Left kidney (tissue), 8 donors: ENCODE measurements around the gene WNT7A. TPM values are rescaled to one million over a fixed set of nuclear protein-coding genes. Genes with fewer than 3 reads are reported as not detected.
"Not testable (repeated sequence)": the region's sequence is repeated elsewhere in the genome, so short reads cannot be mapped to it uniquely, and the experiment has no call there.

Experiments
- DNase-seq: peaks from one replicate; pipeline ENCODE4 v3.0.0-alpha.2; 2013
- long read RNA-seq, 8 donors: transcript quantifications; one replicate each; lab custom pipeline, GENCODE V29; 2026
- polyA plus RNA-seq: library from polyadenylated mRNA; unstranded; fragments of 120-200 nt; gene quantifications from one replicate; pipeline ENCODE4 v1.2.1, GENCODE V29; 2013; ENCODE audit not compliant: insufficient read length

The WNT7A gene
- polyA plus RNA-seq = 0.03 TPM
- long read RNA-seq, donor 1 = 0 reads
- long read RNA-seq, donor 2 = 0 reads
- long read RNA-seq, donor 3 = 0 reads
- long read RNA-seq, donor 4 = 0 reads
- long read RNA-seq, donor 5 = 0 reads
- long read RNA-seq, donor 6 = 0 reads
- long read RNA-seq, donor 7 = 0 reads
- long read RNA-seq, donor 8 = 0 reads

DNA sequence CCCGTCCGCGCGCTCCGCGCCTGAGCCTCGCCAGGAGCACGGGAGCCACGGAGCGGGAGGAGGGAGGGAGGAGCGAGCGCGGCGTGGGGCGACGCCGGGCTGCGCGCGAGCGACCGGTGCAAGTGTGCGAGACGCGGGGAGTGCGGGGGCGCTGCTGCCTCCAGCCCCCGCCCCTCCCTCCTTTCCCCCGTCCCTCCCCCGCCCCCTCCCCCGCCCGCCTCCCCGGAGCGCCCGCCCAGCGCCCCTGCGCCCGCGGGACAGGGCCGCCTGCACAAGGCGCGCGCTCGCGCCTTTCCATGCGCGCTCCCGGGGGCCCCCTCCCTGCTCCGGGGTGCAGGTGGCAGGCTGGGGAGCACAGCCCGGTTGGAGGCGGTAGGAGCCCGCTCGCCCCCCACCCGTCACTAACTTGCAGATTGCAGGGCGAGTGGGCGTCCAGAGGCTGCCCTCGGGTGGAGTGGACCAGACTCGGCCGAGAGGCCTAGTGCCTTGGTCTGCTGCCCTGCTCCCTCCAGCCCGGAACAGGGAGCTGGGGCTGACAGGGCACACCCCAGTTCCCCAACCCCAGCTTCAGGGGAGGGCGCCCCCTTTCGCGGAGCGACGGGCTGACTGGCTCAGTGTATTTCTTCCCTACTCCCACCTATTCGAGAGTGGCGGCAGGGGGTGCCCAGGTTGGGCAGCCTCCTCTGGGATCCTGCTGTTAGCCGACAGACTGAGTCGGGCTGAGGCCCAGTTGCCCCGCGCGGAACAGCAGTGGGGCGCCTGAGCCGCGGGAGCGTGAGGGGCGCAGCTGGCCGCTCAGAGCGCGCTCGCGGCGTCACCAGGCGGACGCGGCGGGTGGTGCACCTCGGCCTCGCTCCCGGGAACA, at the start of gene WNT7A:
Gene WNT7A, minus strand, starts transcription at position 126 of the 865 bp plus-strand sequence. CDS start 255 bp downstream, outside the sequence.
- no peak for DNase-seq

DNA sequence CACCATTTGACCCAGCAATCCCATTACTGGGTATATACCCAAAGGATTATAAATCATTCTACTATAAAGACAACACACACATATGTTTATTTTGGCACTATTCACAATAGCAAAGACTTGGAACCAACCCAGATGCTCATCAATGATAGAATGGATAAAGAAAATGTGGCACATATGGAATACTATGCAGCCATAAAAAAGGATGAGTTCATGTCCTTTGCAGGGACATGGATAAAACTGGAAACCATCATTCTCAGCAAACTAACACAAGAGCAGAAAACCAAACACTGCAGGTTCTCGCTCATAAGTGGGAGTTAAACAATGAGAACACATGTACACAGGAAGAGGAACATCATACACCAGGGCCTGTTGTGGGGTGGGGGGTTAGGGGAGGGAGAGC, 48.9 kb upstream of the WNT7A start:
- DNase-seq = not testable (repeated sequence)

DNA sequence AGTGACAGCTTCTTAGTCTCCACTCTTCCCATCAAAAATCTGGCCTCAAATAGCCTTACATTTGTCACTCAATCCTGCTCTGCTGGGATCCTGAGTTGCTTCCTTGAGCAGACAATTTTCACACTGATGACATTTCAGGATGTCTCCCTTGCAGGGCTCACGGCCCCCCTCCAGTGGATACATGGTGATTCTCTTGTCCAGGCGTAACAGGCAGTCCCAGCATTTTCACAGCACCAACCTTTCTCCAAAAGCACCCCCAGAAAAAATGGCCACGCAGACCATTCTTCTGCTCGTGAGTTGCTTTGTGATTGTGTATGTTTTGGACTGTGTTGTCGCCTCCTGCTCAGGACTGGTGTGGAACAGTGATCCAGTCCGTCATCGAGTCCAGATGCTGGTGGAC, 47.4 kb upstream of the WNT7A start:
- DNase-seq = no peak

DNA sequence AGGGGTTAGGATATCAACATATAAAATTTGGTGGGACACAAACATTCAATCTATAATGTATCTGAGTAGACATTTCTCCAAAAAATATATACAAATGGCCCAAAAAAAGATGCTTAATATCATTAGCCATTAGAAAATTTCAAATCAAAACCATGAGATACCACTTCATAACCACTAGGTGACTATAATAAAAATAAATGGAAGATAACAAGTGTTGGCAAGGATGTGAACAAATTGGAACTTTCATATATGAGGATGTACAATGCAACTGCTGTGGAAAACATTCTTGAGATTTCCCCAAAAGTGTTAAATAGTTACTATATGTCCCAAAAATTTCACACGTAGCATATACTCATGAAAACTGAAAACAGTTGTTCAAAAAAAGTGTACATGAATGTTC, 36.5 kb upstream of the WNT7A start:
- no peak for DNase-seq

DNA sequence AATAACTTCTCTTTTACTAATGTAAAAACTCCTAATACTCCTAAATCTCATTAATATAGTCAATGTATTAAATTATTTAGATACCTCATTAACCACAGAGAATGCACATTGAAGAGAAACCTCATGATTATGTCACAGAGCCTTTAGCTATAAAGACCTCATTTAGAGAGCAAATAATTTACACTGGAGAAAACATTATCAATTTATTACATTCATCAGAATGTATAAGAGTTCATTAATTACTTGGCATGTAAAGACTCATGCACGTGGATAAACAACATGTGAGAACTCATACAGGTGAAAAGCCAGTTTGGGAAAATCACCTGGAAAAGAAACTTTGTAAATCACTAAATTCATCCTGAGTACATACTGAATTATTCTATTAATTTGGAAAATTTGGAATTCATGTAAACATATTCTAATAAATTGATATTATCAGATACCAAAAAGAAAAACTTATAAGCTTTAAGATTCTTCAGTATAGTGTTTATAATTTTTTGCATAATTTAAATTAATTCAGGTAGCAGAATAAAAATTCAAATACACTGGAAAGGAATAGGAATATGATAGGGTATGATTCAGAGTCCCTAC, 22.9 kb upstream of the WNT7A start:
- no peak for DNase-seq

DNA sequence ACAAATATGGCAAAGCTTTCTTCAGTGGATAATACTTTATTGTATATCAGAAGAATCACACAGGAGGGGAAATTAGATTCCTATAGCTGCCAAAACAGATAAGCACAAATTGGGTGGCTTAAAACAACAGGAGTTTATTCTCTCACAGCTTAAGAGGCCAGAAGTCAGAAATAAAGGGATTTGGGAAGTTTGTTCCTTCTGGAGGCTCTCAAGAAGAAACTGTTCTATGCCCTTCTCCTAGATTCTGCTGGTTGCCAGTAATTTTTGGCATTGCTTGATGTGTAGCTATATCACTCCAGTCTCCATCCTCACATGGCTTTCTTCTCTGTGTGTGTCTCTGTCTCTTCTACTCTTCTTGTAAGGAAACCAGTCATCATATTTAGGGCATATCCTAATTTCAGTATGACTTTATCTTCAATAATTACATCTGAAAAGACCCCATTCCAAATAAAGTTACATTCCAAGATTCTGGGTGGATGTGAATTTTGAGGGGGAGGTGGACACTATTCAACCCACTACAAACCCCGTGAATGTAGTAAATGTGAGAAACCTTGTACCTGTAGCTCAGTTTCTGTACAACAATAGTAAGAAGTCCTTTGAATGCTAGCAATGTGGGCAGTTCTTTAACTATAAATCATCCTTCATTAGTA, 22.2 kb upstream of the WNT7A start:
- DNase-seq = no peak

DNA sequence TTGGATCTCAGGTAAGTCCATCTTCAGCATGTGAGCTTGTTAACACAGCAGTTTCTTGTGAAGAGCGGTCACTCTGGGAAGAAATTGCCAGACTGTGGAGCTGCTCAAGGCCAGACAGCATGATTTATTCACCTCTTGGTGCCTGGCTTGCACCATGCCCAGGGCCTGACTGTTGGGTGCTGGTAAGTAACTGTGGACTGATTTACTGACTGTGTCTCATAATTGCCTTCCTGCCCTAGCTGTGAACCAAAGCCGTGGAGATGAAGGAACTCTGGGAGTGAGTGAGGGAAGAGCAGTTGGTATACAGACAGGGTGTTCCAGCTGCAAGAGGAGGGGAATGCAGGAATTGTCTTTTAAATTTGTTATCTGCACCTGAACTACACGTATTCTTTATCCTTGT, 18.5 kb upstream of the WNT7A start:
- no peak for DNase-seq

DNA sequence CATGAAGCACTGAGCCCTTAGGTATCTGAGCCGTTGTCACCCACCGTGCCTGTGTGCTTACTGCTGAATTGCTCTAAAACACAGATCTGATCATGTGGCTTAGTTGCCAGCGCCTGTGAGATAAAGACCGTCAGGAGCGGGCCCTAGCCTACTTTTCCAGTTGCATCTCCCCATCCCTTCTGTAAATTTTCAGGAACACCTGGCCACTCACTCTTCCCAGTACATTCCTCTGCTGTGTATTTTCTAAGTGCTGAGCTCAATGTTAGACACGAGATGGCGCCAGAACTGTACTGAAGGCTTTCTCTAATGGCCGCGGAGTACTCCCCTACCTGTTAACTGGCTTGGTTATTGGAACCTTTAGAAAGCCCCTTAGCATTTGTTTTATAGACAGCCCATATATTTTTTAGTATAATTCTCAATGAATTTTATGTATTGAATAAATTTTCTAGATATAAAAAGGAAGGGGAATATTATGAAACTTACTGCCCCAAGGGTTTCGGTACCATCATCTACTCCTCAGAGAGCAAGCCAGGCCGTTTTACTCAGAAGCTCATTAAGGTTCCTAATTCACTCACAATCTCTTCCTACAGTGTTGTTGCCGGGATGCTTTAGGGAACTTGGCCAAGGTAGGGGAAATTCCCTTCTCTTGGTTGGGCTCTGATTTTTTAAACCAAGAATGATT, 16.7 kb upstream of the WNT7A start:
- peak; percentile 81 for DNase-seq

DNA sequence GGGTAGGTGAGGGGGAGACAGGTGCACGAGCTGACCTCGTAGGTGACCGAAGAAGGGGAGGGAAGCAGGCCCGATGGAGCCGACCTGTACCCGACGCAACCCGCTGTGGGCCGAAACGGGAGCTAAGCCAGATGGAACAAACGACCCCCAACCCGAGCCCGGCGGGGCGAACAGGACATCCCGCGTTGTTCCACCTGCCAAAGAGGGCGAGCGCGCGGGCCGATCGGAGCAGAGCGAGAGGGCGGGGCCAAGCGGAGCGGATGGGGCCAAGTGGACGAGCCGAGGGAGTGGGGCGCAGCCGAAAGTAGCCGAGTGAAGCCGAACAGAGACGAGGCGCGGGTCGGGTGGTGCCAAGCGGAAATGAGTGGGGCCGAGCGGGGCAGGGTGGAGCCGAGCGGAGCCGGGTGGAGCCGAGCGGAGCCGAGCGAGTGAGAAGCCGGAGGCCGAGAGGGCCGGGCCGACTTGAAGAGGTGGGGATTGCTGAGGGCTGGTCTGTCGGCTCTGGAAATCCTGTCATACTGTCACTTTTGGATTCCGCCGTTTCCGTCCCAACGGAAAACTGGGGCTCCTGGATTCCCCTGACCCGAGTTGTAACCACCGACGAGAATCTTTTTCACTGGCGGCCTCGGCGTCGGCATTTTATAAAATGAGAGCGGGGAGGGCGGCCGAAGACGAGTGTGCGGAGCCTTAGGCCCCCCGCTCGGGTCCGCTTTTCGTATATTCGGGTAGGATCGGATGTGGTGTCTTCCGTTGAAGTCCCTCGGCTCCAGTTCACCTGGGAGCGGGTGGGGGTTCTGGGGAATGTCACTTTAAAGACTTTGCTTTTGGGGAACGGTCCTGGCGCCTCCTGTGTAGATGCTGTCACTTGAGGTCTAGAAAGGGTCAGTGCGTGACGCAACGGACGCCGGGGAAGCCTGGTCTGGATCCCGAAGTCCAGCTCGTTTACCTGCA, 15.6 kb upstream of the WNT7A start:
- peak; percentile 86 for DNase-seq

DNA sequence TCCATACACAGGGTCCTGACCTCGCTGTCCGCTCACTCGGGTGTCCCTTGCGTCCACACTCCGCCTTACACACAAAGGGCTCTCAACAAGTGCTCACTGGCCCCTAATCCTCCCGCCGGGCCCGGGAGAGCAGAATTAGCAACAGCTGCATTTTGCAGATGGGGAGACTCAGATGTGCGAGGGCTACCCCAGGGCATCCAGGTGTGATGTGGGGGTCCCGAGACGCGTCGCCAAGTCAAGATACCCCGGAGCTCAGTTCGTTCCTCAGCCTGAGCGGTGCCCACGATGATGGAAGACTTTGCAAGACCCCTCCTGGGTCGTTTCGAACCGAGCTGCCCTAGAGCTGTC, 14.9 kb upstream of the WNT7A start:
- no peak for DNase-seq

DNA sequence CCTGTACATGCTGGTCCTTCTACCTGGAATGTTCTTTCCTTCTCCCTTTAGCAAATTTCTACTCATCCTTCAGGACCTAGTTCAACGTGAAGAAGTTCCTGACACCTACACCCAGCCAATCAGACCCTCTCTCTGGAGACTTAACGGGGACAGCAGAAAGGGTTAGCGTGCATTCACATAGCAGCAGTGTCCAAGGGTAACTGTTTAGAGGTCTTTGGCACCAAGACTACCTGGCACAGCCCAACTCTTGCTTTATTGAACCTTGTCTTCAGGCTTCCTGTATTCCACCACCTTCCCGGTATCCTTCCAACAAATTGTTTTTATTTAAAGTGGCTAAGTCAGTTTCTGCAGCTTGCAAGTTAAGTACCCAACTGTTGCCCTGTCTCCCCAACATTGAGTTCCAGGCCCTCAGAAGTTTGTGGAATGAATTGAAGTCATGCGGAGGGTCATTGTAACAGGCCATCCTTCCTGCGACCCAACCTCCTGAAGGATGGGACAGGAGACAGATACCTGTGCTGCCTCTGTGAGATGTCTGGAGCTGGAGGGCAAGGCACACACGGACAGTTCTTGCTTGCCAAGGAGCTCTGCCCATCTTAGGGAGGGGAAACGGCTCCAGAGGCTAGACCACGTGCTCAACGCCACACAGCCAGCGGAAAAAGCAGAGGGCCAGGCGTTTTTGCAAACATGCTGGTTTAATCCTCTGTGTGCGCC, 14.4 kb upstream of the WNT7A start:
- DNase-seq = no peak

DNA sequence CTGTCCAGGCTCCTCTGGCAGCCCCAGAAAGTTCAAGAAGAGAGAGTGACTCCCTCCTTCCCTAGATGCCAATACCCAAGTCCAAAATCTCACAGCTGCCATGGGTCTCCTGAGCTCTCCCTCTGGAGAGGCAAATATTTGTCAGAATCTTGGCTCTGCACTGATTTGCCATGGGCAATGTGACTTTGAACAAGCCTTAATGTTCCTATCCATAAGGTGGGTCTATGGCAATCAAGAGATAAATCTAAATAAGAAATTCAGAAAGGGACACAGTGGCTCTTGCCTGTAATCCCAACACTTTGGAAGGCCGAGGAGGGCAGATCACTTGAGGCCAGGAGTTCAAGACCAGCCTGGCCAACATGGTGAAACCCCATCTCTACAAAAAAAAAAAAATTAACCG, 12.4 kb upstream of the WNT7A start:
- no peak for DNase-seq

DNA sequence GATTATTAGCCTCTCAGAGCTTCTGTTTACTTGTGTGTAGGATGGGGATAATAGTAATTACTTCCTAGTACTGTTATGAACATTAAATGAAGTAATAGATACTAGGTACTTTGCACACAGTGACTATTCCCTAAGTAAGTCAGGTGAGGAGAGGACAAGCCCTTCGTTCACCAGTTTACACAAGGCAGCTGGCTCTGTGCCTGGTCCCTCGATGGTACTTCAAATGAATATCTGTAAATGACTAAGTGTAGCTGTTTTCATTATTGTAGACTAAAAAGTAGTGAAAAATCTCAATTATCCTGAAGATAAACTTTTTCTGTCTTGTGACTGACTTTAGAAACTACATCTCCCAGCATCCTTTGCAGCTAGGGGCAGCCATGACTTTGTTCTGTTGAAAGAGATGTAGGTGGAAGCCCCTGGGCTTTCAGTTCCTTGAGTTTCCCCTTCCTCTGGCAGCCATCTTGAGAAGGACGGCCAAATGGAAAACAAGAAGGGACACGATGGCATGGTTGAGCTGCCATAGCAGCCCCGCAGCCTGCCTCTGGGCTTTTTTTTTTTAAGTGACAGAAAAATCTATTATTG, 11.7 kb upstream of the WNT7A start:
- no peak for DNase-seq

DNA sequence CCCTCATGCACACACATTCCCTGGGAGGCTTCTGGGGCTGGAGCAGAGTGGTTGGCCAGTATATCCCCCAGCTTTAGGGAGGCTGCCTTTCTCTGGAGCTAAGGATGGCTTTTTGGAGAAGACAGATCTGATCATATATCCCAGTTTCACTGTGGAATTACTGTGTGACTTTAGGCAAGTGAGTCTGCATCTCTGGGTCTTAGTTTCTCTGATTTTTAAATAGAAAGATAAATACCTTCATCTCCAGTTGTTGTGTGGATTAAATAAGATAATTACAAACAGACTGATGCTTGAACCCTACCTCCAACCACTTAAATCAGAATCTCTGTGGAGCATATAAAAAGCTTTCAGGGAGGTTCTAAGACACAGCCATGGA, 11.1 kb upstream of the WNT7A start:
- no peak for DNase-seq

DNA sequence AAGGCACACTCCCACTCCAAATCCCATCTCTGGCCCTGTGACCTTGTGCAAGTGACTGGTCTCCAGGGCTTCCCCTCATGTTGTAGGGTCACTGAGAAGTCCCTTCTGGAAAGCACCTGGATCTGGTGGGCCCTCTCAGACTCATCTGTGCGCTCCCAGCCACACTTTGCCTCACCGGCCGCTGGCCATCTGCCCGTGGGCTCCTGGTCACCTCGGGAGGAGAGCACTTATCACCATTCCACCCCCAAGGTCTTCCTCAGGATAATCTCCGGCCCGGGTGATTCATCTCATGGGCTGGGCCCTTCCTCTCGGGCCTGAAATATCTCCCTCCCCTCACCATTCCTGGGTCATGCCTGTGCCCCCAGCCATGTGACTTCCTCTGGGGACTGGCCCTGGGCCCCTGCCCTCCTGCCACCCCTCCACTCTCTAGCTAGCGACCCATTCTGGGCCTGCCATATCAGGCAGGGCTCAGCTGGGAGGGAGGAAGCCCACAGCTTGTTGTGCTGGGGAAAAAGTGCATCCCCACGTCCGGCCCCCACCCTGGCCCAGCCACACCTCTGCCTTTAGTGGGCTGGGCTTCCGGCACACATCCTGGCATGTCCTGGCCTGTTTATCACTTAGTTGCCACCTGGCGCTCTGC, 10.6 kb upstream of the WNT7A start:
- no peak for DNase-seq

DNA sequence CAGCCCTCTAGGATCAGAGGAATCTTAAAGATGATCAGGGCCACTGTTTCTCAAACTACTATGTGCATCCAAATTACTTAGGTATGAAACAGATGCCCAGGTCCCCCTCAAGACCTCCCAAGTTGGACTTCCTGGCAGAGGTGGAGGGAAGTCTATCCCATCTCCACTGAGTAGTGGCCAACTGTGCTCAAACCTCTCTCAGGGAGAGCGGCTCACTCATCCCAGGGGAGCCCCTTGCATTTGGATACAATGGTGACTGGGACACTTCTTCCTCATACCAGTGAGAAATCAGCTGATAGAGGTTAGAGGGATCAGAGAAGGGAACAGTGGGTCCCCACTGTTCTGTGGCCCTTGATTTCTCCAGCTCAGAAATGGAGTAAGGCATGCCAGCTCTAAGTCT, 8.7 kb upstream of the WNT7A start:
- DNase-seq = no peak

DNA sequence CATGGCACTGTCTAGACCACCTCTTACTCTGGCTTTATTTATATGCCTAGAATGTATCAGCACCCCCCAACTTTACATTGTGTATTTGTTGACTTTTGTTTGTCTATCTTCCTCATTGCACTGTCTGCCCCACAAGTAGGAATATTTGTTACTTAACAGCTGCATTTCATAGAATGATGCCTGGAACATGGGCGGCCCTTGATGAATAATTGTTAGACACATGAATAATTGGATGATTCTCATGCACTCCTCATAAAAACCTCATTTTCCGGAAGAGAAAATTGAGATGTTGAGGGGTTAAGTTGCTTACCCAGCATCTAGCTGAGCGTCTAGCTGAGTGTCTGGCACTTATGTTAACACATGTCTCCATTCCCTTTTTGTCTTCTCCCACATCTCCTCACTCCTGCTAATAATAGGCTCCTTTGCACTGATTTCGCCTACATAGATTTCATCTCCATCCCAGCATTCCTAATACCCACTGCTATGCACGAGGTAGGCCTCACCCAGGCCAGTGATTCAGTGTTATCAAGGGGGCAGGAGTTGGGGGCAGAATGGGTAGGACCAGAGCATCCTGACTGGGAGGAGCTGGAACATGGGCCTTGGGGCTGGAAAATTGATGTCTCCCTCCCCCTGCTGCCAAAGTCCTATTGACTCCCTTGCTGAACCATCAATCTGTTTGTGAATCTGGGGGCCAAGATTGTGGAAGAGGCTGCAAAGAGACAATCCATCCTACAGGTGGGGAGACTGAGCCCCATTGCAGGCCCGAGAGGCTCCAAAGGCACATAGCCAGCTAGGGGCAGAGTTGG, 7.8 kb upstream of the WNT7A start:
- no peak for DNase-seq

DNA sequence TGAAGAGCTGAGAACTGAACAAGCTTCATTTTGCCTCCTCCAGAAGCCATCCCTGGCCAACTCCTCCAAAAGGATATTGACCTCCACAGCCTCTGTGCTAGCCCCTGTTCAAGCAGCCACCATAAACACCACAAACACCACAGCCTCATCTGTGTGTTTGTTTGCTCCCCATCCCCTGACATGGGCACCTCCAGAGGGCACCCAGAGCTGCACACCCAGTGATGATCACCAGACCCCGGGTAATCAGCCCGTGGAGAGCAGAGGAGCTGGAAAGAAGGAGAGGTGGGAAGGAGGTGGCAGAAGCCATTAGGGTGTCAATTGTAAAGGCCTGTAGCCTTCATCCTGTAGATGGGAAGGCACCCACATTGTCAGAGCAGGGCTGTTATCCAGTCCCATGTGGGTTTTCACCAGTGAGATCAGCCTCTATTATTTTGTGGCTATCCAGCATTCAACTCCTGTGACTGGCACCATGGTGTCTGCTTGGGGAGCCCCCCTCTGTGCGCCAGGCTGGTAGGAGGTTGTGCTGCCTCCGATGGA, 6.8 kb upstream of the WNT7A start:
- no peak for DNase-seq

DNA sequence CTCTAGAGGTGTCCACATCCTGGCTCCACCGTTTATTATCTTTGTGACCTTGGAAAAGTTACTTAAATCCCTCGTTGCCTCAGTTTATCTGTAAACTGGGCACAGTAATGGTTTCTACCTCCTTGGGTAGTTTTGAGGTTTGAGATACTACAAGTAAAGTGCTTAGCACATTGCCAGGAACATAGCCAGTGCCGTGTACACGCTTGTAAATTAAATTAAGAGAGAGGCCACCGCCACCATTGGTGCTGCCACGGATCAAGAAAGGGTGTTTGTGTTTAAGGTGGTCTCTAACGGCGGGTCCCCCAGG, 5.8 kb upstream of the WNT7A start:
- no peak for DNase-seq
